CD4-positive, alpha-beta T cell treated with Interferon gamma for 1 hour (primary cell): ENCODE results near the gene TPRKB.
"Not testable (repeated sequence)": the region's sequence is repeated elsewhere in the genome, so short reads cannot be mapped to it uniquely, and the experiment has no call there.

Experiments
- DNase-seq: peaks from one replicate; pipeline ENCODE4 v3.0.0-alpha.2; 2020

Gene TPRKB

DNA sequence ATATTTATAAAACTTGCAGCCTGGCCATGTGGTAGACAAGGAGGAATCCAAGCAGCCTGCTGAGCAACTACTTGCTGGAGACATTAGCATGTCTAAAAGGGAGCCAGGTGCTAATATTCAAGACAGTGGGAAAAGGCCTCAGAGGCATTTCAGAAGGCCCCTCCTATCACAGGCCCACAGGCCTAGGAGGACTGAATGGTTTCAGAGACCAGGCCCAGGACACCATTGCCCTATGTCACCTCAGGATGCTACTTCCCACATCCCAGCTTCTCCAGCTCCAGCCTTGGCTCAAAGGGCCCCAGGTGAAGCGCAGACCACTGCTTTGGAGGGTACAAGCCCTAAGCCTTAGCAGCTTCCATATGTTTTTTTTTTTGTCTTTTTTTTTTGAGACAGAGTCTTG lies 39.0 kb downstream of the TPRKB start:
- DNase-seq: no peak

DNA sequence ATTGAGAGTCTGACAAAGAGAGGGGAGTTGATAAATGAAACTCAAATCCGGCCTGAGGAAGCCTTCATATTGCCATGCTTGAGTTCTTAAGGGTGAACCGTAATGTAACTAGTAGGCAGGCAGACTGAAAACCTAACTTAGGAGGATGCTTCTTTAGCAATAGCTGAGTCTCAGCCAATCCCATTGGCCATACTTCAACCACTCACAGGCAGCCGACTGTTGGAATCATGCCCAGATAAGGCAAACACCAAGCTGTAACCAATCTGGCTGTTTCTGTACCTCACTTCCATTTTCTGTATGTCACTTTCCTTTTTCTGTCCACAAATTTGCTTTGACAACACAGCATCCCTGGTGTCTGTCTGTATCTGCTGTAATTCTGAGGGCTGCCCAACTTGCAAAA lies 39.5 kb downstream of the TPRKB start:
- no peak for DNase-seq

- DNase-seq: not testable (repeated sequence)
These were observed 40.2 kb downstream of the TPRKB start for GRCh38 chr2:73696985-73697384.

GRCh38 chr2:73696521-73696920 lies 40.6 kb downstream of the TPRKB start:
- DNase-seq: not testable (repeated sequence)

GRCh38 chr2:73690372-73691088 lies 46.6 kb downstream of the TPRKB start:
- DNase-seq: peak; percentile 11

DNA sequence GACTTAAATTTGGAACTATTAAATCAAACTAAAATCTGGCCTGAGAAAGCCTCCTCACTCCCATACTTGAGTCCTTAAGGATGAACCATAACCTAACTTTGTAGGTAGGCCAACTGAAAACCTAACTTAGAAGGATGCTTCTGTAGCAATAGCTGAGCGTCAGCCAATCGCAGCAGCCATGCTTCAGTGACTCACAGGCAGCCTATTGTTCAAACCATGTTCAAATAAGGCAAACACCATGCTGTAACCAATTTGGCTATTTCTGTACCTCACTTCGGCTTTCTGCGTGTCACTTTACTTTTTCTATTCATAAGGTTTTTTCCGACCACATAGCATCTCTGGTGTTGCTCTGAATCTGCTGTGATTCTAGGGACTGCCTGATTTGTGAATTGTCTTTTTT lies 48.7 kb downstream of the TPRKB start:
- DNase-seq: not testable (repeated sequence)

- no peak for DNase-seq
These were observed 51.2 kb downstream of the TPRKB start for GRCh38 chr2:73685764-73686438.

DNA sequence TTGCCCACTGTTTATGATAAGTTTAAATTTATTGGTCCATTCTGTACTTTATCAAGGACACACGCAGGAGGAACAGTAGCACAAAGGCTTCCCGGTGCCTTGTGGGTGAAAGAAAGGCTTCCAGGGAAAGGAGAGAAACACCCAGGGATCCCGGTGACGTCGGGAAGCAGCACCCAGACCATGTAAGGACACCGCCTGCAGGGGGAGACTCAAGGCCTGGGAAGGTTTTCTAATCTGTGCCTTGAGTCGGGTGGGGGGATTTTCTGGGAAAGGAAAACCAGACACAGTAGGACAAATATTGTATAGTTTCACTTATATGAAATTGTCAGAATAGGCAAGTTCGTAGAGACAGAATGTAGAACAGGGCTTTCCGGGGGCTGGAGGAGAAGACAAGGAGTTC lies 52.2 kb downstream of the TPRKB start:
- not testable (repeated sequence) for DNase-seq

DNA sequence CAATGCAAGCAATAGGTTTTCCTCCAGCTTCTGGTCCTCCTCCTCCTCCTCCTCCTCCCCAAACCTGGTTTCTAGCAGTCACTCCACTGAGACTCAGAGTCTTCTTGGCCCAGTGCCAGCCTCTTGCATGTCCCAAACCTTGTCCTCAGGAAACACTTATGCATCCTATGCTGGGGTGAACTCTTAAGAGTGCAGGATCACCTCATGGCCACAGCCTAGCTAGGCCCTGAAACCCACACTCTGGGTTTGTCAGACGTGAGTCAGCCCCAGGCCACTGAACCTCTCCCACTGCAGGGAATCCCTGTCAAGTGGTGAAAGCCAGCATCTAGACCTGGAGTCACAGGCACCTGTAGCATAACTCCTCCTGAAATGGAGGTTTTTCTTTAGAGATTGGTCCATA lies 52.8 kb downstream of the TPRKB start:
- not testable (repeated sequence) for DNase-seq

- not testable (repeated sequence) for DNase-seq
These were observed 57.1 kb downstream of the TPRKB start for GRCh38 chr2:73679951-73680571.
